K562 (cell line): ENCODE measurements around the gene MYOM1. TPM values are rescaled to one million over a fixed set of nuclear protein-coding genes. Genes with fewer than 3 reads are reported as not detected.

Experiments
- ATAC-seq: fragments of 200-7000 bp; cut with Tn5 transposase; 3 replicates; pipeline ENCODE4 v1.9.1; 2020; ENCODE audit warnings: moderate library complexity
- BruUV-seq: library from RNA; stranded (reverse); fragments of 400-500 nt; replicated peaks from 2 replicates; lab custom pipeline; 2021; lab: Mats Ljungman, UMichigan
- CTCF ChIA-PET: fragments of 300-600 bp; formaldehyde crosslinking; extraction: SDS; loops from one replicate; lab custom pipeline; 2021; ENCODE audit warnings: low intra/inter-chr PET ratio; lab: Yijun Ruan, JAX
- POLR2A ChIA-PET: fragments of 300-600, 350-650 bp; sonication (Branson Sonifier 250); formaldehyde crosslinking; extraction: SDS; loops from one replicate; lab custom pipeline; 2021; ENCODE audit warnings: antibody characterized with exemption, inconsistent platforms; lab: Yijun Ruan, JAX
- DNase-seq, 4 experiments: peaks; one replicate each; pipeline versions ENCODE4 v3.0.0 to v3.0.0-alpha.2; 2011 to 2018; ENCODE audit warnings: low spot score in 3 of 4, mixed read lengths in 3 of 4; ENCODE audit errors: extremely low read depth in 1 of 4
- FAIRE-seq: peaks from 2 replicates; lab custom pipeline; 2011; peaks lifted over from hg19 to GRCh38; lab: Jason Lieb, UNC
- H2AFZ ChIP-seq: 2 replicates; pipeline ENCODE4 v1.6.0; 2011; ENCODE audit warnings: low read depth, low read length, control low read depth, inconsistent platforms
- H3K27ac ChIP-seq: fragments of 200-600 bp; 3 replicates; pipeline ENCODE4 v1.8.0; 2011; ENCODE audit warnings: low read depth, mild to moderate bottlenecking, control low read depth, inconsistent platforms, low read length, moderate library complexity, mixed read lengths; ENCODE audit errors: extremely low read depth
- H3K27me3 ChIP-seq, 2 experiments: fragments of 300-600 bp in 1 of 2; 2 replicates in 1 of 2; 3 replicates in 1 of 2; pipeline versions ENCODE4 v1.6.0 to v1.8.0; 2011; ENCODE audit warnings: inconsistent platforms in 2 of 2, low read length in 2 of 2, mild to moderate bottlenecking in 1 of 2, mixed read lengths in 1 of 2, moderate library complexity in 1 of 2; ENCODE audit not compliant: control insufficient read depth in 2 of 2, insufficient read depth in 2 of 2
- H3K36me3 ChIP-seq: fragments of 300-600 bp; 3 replicates; pipeline ENCODE4 v1.8.0; 2011; ENCODE audit warnings: mild to moderate bottlenecking, low read length, inconsistent platforms; ENCODE audit not compliant: control insufficient read depth, insufficient read depth
- H3K4me1 ChIP-seq, 2 experiments: fragments of 200-600 bp in 1 of 2; replicated peaks in 1 of 2; 2 replicates in 1 of 2; 3 replicates in 1 of 2; pipeline versions ENCODE4 v1.5.1 to v1.8.0; 2011; ENCODE audit warnings: inconsistent platforms in 2 of 2, low read length in 2 of 2, mild to moderate bottlenecking in 1 of 2, mixed read lengths in 1 of 2, moderate library complexity in 1 of 2; ENCODE audit not compliant: control insufficient read depth in 2 of 2, insufficient read depth in 2 of 2
- H3K4me2 ChIP-seq: 2 replicates; pipeline ENCODE4 v1.6.1; 2011; ENCODE audit warnings: low read length, control low read depth, inconsistent platforms, mixed read lengths; ENCODE audit not compliant: insufficient read depth
- H3K4me3 ChIP-seq: fragments of 200-600 bp; sonication (generic), shearing (Covaris generic); 2 replicates; pipeline ENCODE4 v1.5.1; 2016; ENCODE audit warnings: control low read depth, inconsistent platforms
- H3K79me2 ChIP-seq: fragments of 200-600 bp; 3 replicates; pipeline ENCODE4 v1.8.0; 2011; ENCODE audit warnings: low read length, inconsistent platforms; ENCODE audit not compliant: control insufficient read depth, insufficient read depth
- H3K9ac ChIP-seq, 2 experiments: 2 replicates each; pipeline versions ENCODE4 v1.6.0 to v1.6.1; 2011; ENCODE audit warnings: low read depth in 2 of 2, low read length in 2 of 2, control low read depth in 1 of 2, inconsistent platforms in 1 of 2, mild to moderate bottlenecking in 1 of 2, mixed read lengths in 1 of 2; ENCODE audit not compliant: insufficient read depth in 1 of 2
- H3K9me1 ChIP-seq: one replicate; pipeline ENCODE4 v1.6.0; 2011; ENCODE audit warnings: inconsistent platforms, mild to moderate bottlenecking, low read length, moderate library complexity; ENCODE audit not compliant: control insufficient read depth, insufficient read depth
- H3K9me3 ChIP-seq: replicated peaks from 2 replicates; pipeline ENCODE4 v1.5.1; 2011; ENCODE audit warnings: low read depth, low read length, inconsistent platforms; ENCODE audit not compliant: control insufficient read depth, insufficient read depth
- H4K20me1 ChIP-seq: replicated peaks from 2 replicates; pipeline ENCODE4 v1.6.1; 2011; ENCODE audit warnings: low read length, inconsistent platforms, mixed read lengths; ENCODE audit not compliant: control insufficient read depth, insufficient read depth
- AFF1 ChIP-seq, 2 experiments: fragments of 450-650 bp; IDR thresholded peaks; 2 replicates each; pipeline ENCODE4 v1.6.1; 2018; ENCODE audit warnings: mild to moderate bottlenecking in 2 of 2, low read depth in 1 of 2; ENCODE audit not compliant: partially characterized antibody in 2 of 2
- DIDO1 ChIP-seq: fragments of 450-650 bp; IDR thresholded peaks from 2 replicates; pipeline ENCODE4 v1.6.1; 2016; ENCODE audit warnings: low read depth, missing biosample characterization, missing genetic modification characterization
- EZH2 ChIP-seq: IDR thresholded peaks from 2 replicates; pipeline ENCODE4 v1.6.1; 2012; ENCODE audit warnings: low read depth, mild to moderate bottlenecking, inconsistent platforms, low read length, borderline replicate concordance
- MNT ChIP-seq, 2 experiments: fragments of 450-650 bp; conservative IDR thresholded peaks; 2 replicates each; pipeline ENCODE4 v1.6.1; 2017; ENCODE audit warnings: mild to moderate bottlenecking in 2 of 2, moderate library complexity in 2 of 2
- SREBF2 ChIP-seq: sonication (generic); formaldehyde crosslinking; IDR thresholded peaks from 2 replicates; pipeline ENCODE4 v1.4.0; 2020; ENCODE audit warnings: mild to moderate bottlenecking, missing genetic modification reagents
- ZFP30 ChIP-seq: fragments of 250-450 bp; sonication (Bioruptor Pico); IDR thresholded peaks from 2 replicates; pipeline ENCODE4 v1.8.0; 2022; ENCODE audit warnings: moderate library complexity, mild to moderate bottlenecking, inconsistent platforms, borderline replicate concordance
- WGBS: fragments of 100-300 bp; shearing (Covaris generic); methylation state at CpG from one replicate; pipeline ENCODE4 v1.1.6; 2016; ENCODE audit warnings: low coverage, mixed read lengths; ENCODE audit not compliant: insufficient coverage; ENCODE audit errors: missing lambda C conversion rate; 5-methylcytosine and 5-hydroxymethylcytosine counted together
- in situ Hi-C: fragments of 300-500 bp; cut with MboI; formaldehyde crosslinking; loops from 4 replicates; pipeline ENCODE4 v1.15.0; 2018; ENCODE audit warnings: inconsistent platforms, mixed read lengths
- intact Hi-C: fragments of 100-400 bp; cut with micrococcal nuclease; formaldehyde crosslinking; loops from 2 replicates; pipeline ENCODE4 v1.14.2; 2022
- polyA plus RNA-seq, 8 experiments: library from polyadenylated mRNA; depleted of rRNA in 4 of 8; stranded (reverse) in 5 of 8; unstranded in 3 of 8; fragments of >200 nt; fragmentation: Nextera tagmentation in 2 of 8; fragmentation: Illumina TruSeq in 1 of 8; extraction: Ambion mirVana in 2 of 8; extraction: Trizol in 1 of 8; gene quantifications; 2 replicates each; pipeline versions ENCODE4 v1.2.1 to v1.2.3, GENCODE V29; 2011 to 2014; ENCODE audit warnings: inconsistent platforms in 1 of 8, missing spikeins in 1 of 8
- total RNA-seq, 7 experiments: library from RNA; depleted of rRNA in 6 of 7; stranded (reverse); fragments of >200 nt in 6 of 7; fragmentation: Illumina TruSeq in 2 of 7; extraction: Trizol in 2 of 7; gene quantifications; 2 replicates each; pipeline versions ENCODE4 v1.2.1 to v1.2.3, GENCODE V29; 2011 to 2021; ENCODE audit warnings: low replicate concordance in 1 of 7
- TF ChIP-seq, protein P1 (sequence below): sonication (generic); formaldehyde crosslinking; IDR thresholded peaks from 2 replicates; pipeline ENCODE4 v1.8.0; 2022; ENCODE audit warnings: mild to moderate bottlenecking, low read depth, missing genetic modification reagents

The MYOM1 gene
- total and polyA plus RNA-seq, 9 of the 15 experiments (the other 6 are each of a cell fraction or from before 2014, with no cell fraction given) = 0.01 to 0.62 (median 0.25) TPM

DNA sequence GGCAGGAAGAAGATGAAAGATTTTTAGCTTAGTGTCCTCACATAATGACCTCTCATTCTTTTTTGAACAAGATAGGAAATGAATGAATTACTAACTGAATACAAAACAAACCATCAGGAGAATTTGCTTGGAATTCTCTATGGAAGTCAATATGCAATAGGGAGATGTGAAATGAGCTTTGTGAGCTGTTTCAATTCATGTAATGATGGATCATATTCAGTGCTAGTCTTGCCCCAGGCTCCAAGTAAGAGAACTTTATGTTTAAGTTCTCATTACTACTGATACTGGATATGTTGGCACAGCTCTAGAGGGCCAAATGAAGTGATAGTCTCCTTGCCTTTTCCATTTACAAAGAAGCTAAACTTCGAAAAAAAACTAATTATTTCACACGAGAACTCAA, 29.2 kb downstream of the MYOM1 start:
- H3K4me1 ChIP-seq = 0 out of 5 replicates have a peak, but pooled peaks cover 0 to 3% of the 10 kb centered on the region in 2 experiments
- no peak overlapping the region for H3K27ac ChIP-seq
- no peaks in the 10 kb centered on the region for H4K20me1 ChIP-seq
- no peak for ATAC-seq
- no peaks in the 10 kb centered on the region for H3K27me3 ChIP-seq
- no peaks in the 10 kb centered on the region for H3K36me3 ChIP-seq
- TF ChIP-seq DIDO1 (tag) = no peak
- TF ChIP-seq ZFP30 (CRISPR knock-in tag) = no peak
- no peak for TF ChIP-seq AFF1 (IDR thresholded peaks at IDR 0.05; ENCODE audit: low read depth in 1 of 2, partially characterized antibody in 2 of 2)
- TF ChIP-seq MNT (conservative IDR thresholded peaks at IDR 0.05) = no peak
- TF ChIP-seq EZH2 = no peak
- TF ChIP-seq, protein P1, sequence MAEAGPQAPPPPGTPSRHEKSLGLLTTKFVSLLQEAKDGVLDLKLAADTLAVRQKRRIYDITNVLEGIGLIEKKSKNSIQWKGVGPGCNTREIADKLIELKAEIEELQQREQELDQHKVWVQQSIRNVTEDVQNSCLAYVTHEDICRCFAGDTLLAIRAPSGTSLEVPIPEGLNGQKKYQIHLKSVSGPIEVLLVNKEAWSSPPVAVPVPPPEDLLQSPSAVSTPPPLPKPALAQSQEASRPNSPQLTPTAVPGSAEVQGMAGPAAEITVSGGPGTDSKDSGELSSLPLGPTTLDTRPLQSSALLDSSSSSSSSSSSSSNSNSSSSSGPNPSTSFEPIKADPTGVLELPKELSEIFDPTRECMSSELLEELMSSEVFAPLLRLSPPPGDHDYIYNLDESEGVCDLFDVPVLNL (CRISPR knock-in tag) = no peak
- no peak for TF ChIP-seq SREBF2 (CRISPR knock-in tag)
- BruUV-seq = no TSS peak
- WGBS = 11% methylated on average over 2 of the region's 2 CpGs
- in situ Hi-C loops (no loop called here), intact Hi-C loops (no loop called here)
- DNase-seq = no peak
- no peak overlapping the region for H3K4me3 ChIP-seq
- CTCF ChIA-PET = no interaction called here
- H2AFZ ChIP-seq = no peak overlapping the region
- FAIRE-seq = no peak
- H3K9me3 ChIP-seq = no peaks in the 10 kb centered on the region
- no peaks in the 10 kb centered on the region for H3K9me1 ChIP-seq
- no peak overlapping the region for H3K4me2 ChIP-seq
- H3K9ac ChIP-seq = no peak overlapping the region
- no peaks in the 10 kb centered on the region for H3K79me2 ChIP-seq
- POLR2A ChIA-PET = interaction anchor here (0.7 to 1.2 kb wide), 2 partner anchors 11 to 13 kb away, joined by 4 read pairs; no protein-coding TSS in a partner anchor
